ENCODE data around the gene DACH2.

DNA sequence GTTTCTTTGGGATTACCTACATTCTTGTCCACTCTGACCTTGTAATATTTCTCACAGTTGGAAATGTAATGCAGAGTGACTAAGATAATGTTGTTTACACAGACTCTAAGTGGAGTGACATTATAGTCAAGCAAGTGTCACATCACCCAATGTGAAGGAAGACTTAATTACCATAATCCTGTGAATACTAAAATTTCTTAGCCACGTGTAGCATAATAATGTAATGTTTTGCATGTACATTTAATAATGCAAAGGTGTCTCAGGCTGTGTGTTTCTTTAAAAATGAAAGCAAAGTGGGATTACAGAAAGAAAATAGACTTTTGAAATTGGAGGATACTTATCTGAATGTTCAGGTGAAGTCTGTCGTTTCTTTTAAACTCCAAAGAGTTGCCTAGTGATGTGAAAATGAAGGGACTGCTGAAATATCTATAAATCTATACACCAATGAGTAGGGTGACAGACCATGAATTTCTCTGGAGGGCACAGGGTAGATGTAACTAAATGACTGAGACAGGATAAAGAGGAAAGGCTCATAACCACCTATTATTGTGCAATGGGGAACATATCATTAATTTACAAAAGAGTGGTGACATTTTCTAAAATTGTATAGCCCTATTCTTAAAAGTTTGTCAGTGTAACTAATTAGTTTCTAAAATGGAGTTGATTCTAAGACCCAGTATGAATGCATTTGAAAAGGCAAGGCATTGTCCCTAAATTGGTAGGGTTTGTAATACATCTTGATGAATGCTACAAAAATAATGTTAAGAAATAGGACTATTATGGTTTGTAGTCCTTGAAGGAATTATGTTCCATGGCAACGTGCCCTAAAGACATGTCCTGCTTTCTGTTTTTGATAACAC, 235.7 kb downstream of the DACH2 start:
- TF ChIP-seq CTBP1 (IDR thresholded peaks at IDR 0.05; ENCODE audit: borderline replicate concordance) = no peak
- TF ChIP-seq ELF4 (IDR thresholded peaks at IDR 0.05) = no peak

Measured in HEK293T (cell line).